GM18526 (cell line): Measurements from ENCODE around the gene RPL4.

Source experiments
- POLR2A ChIP-seq: IDR thresholded peaks from 3 replicates; pipeline ENCODE4 v1.6.1; 2011; ENCODE audit not compliant: insufficient read length; ENCODE audit errors: extremely low read depth

Gene RPL4

DNA sequence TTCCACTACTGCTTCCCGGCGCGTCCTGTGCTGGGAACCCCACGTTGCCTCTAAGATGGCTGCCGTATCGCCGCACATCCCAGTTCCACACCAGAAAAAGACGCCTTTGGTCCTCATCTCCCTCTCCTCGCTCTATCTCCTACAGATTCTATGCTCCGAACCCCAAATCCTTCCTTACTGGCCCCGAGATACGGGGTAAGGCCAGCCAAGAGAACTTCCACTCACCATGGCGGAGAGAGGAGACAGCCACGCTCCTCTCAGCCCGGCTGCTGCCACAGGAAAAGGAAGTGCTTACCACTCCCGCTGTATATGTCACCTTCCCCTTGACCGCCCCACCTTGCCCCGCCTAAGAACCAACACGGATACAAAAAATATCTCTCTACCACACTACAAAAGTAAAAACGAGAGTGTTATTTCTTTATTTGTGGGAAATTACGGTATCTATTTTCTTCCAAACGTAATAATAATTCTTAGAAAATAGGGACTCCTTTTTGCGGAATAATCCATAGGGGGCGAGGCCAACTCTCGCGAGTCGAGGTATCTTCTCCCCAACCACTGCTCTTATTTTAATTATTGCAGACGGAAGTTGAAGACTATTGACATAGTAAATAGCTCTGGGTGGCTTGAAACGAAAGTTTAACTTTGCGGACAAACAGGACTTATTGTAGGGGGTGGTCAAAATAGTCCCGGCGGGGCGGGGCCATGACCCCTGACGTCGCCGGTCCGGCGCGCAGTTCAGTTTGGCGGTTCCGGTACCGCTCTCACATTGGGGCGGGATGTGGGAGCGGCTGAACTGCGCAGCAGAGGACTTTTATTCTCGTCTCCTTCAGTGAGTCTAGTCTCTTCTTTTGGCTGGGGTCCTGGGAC lies at the start of gene RPL4, which contains the start of gene ZWILCH:
TSS of gene RPL4 (minus strand) at position 293 of the 867 bp plus-strand sequence. CDS start at position 228, 65 bp downstream.
TSS of gene ZWILCH (plus strand) at position 764 of the 867 bp plus-strand sequence. CDS start at position 777, 13 bp downstream.
- peak; percentile 94 for TF ChIP-seq POLR2A

DNA sequence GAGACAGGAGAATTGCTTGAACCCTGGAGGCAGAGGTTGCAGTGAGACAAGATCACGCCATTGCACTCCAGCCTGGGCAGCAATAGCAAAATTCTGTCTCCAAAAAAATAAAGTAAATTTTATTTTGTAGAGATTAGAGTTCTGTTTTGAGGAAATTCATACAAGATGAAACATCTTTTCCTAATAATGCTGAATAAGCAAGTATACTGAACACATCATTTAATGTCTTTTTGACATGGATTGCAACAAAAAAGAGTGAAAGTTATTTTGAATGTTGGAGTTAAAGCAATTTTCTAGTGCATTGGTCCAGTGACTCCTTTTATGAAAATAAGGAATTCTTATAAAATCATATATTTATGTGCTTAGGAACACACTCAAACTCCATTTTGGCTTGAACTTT lies 40.6 kb upstream of the RPL4 start:
- no peak for TF ChIP-seq POLR2A

DNA sequence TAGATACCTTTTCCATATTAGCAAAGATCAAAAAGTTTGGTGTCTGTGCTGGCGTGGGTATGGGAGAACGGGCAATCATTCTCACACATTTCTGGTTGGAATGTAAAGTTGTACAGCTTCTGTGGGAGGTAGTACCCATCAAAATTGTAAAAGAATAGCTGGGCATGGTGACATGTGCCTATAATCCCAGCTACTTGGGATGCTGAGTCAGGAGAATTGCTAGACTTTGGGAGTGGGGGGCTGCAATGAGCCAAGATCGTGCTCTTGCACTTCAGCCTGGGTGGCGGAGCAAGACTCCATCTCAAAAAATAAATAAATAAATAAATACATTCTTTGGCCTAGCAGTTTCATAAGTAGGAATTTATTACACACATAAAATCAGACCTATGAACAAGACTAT lies 38.2 kb upstream of the RPL4 start:
- no peak for TF ChIP-seq POLR2A

DNA sequence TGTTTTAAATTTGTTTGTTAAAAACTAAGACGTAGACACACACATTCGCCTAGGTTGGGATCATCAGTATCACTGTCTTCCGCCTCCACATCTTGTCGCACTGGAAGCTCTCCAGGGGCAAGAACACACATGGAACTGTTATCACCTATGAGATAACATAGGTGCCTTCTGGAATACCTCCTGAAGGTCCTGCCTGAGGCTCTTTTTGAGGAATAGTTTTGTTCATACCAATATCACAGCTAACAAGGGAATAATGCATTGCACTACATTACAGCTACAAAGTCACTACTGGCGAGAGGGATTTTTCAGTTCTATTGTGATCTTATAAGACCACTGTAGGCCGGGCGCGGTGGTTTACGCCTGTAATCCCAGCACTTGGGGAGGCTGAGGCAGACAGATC lies 30.4 kb upstream of the RPL4 start:
- no peak for TF ChIP-seq POLR2A

DNA sequence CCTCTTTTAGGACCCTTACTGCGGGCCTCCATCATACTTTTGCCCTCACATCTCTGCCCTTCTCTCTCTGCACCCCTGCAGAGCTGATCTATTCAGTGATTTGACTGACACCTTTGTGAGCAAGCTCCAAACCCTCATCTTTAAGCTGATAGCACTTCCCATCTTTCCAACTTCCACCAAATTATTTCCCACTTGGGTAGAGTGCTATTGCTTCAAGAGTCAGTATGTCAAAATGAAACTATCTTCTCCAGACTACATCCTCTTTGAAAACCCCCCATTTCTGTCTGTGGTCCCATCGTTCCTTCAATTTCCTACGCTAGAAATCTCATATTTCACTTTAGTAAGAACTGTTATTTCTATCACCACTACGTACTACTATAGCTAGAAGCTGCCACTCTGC lies 20.2 kb upstream of the RPL4 start:
- no peak for TF ChIP-seq POLR2A

DNA sequence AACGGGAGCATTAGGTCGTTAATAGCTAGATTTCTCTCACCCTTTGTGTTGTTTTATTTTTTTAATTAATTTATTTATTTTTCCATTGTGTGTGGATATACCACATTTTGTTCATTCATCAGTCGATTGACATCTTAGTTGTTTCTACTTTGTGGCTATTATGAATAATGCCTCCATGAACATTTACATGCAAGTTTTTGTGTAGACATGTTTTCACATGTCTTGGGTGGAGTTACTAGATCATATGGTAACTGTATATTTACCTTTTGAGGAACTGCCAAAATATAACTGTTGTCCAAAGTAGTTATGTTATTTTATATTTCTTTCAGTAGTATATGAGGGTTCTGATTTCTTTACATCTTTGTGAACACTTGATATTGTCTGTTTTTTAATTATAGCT lies 19.3 kb upstream of the RPL4 start:
- no peak for TF ChIP-seq POLR2A

DNA sequence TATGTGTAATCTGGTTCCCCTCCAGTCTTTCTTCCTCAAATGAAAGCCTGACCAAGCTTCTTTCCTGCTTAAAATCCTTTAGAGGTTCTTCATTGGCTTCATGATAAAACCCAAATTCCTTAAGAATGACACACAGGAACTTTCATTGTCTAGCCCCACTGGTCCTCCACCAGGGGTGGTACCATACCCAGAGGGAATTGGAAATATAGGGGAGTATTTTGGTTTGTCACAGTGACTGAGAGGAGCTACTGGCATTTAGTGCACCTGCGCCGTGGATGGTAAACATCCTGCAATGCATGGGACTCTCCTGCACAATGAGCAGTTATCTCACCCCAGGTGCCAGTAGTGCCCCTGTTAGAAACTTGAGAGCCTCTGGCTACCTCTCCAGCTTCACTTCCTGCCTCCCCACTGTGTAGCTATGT lies 11.3 kb upstream of the RPL4 start:
- no peak for TF ChIP-seq POLR2A

DNA sequence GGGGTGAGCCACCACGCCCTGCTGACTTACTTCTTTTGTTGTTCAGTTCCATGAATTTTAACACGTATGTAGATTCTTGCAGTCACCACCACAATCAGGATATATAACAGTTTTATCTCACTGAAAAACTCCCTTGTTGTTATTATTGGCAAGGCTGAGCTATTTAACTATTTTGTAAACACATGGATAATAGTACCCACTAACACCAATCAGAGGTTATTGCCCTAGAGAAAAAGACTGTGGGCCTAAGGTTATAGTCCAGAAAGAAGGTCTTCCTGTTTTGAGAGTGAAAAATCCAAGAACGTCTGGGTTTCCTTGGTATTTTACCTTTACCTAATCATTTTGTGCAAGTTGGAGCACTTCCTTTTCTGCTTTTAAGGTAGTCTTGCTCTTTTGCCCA lies 9.9 kb upstream of the RPL4 start:
- no peak for TF ChIP-seq POLR2A

DNA sequence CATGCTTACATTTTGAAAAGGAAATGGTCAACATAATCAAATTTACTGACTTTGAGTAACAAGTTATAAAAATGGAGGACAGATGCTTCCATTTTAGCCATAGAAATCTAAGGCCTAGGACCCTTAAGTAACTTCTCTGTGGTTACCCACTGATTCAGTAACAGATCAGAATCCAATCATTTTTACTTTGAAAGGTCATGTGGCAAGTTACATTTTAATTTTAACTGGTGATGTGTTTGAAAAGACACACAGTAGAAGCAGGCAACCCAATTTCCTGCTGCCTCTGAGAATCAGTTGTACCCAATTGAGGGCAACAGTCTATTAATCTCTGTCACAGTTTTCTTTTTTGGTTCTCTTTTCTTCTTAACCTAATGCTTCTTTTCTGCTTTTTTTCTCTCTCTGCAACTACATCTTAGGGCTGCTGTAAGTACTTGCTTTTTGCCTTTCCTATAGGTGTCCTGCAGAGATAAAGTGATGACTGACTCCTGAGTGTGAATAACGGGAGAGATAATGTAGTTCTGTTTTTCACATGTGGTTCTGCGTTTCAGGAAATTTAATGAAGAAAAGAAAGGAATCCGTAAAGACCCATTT lies 3.7 kb upstream of the RPL4 start:
- TF ChIP-seq POLR2A = no peak

DNA sequence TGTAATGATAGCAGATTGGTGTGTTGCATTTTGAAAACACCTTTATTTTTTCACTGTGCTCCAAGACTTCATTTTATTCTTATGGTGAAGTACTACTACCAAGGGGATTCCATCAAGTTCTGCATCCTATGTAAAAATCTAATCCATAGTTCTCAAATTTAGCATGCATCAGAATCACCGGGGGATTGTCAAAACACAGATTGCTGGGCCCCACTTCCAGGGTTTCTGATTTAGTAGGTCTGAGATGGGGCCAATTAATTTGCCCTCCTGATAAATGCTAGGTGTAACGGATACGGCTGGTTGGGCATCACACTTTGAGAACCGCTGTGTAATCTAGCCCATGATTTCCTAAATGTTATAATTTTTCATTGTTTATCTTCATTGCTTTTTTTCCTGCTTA lies 1.2 kb upstream of the RPL4 start:
- no peak for TF ChIP-seq POLR2A

DNA sequence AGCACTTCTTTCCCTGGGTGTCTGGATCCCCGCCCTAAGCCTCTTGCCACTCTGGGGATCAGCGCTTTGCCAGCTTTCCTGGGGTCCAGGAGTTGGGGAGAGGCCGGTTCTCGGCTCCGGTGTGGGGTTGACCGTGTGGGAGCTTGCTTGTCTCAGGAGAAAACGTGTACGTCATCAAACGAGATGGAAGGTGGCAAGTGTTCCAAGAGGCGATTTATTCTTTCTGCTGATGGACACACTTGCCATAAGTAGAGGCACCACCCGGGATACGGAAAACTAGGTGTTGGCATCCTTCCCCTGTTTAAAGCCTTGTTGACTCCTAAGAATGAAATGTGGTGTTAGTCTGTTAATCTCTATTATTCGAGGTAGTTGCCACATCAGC lies 766 bp upstream of the RPL4 start:
- TF ChIP-seq POLR2A = no peak

DNA sequence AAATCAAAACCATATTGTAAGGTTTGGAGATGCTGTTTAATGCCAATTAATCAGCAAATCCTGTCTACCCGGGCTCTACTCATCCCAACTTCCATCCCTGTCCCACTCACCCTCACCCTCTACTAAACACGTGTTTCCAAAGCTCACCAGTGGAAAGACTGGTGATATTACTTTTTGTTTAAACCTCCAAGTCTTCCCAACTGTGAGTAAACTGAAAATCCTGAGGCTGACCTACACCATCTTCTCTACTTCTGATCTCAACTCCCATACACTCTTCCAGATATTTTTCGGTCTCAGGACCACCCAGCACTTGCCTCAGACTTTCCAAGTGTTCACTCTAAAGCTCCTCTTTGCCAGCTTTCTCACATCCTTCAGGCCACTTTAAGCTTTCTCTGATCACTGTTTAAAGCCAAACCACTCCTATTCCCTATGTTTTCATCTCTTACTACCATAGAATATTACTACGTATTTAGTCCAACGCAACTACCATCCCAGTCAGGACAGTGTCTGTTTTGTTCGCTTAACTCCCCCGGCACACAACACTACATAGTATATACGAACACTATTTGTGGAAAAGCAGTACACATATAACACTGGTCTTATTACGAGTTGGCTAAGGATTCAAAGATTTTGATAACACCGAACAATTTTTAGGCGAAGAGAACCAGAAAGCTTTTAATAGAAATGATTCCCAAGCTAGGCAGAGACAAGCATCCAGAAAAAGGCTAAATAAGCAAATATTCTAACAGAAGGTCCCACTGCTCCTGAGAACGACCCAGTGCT lies 684 bp downstream of the RPL4 start:
- TF ChIP-seq POLR2A = no peak

DNA sequence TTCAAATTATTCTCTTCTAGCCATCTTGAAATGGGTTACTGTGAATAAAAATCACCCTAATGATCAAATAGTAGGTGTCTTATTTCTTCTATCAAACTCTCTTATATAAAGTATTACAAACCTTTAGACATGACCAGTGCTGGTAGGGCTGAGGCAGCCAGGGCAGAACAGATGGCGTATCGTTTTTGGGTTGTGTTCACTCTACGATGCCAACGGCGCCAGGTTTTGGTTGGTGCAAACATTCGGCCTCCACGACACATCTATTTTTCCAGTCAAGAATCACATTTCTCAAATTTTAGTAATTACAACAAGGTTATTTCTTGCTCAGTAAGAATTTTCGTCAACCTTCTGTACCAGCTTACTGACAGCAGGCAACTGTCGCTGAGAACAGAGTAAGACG lies 2.2 kb downstream of the RPL4 start:
- no peak for TF ChIP-seq POLR2A

DNA sequence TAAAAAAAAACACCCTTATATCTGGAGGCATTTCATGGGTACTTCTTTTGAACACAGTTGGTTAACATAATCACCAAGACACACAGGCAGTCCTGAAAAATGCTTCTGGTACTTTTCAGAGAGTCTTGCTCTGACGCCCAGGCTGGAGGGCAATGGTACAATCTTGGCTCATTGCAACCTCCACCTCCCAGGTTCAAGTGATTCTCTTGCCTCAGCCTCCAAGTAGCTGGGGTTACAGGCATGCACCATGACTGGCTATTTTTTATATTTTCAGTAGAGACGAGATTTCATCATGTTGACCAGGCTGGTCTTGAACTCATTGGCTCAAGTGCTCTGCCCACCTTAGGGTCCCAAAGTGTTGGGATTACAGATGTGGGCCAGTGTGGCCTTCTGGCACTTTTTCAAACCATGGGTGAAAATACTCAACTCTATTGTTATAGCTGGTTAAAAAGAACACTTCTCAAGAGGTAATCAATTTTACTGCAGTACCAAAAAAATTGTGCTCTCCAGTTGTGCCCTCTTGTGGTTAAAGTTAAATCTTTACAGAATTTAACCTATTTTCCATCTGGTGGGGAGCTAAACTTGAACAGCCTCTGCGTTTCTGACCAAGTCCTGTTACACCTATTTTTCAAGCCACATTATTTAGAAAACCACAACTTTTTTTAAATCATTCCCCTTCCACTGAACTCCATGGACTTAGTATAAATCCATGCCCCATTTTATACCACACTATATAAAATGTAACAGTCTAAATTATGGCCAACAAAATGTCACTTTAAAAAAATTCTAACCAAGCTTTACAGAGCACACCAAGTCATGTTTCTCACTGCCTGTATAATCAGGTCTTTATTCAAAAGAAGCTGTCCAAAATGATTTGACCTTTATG lies 5.9 kb downstream of the RPL4 start:
- TF ChIP-seq POLR2A = no peak

DNA sequence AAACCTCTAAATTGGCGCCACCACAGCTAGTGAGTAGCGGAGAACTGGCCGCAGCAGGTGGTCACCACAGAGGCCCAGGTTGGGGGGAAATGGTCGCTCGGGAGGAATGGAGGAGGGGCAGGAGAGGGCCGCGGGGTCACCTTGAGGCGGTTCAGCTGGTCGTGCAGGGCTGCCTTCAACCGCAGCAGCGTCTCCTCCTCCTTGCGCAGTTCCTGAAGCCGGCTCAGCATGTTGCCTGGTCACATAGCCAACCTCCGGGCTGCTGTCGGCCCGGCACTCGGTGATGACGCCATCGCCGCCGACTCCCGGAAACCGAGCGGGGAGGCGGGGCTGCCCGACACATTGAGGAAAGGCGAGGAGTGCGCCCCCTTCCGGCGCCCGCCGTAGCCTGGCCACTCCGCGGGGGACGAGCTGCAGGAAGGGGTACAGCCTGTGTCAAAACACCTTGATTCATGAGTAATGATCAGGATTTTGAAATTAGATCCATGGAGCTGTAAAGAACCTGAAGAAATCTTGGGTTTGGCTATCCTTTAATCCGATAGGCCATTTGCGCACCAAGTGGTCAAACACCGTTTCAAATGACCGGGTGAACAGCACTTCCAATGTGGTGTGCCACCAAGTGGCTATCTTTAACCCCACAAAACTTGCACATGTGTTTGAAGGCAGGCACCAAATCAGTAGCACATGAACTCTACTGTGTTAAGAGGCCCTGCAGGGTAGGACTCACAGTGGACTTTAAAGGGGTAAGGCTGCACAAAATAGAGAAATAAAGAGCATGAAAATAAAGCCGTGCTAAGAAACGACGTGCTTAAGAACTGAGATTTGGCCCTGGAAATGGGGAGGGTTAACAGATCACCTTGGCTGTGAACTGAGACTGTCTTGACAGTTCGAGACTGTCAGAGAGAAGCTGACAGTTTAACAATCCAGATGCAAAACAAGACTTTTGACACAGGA lies 6.9 kb downstream of the RPL4 start, which contains the start of gene SNAPC5:
TSS of gene SNAPC5 (minus strand) at position 261 of the 954 bp plus-strand sequence. CDS start at position 230, 31 bp downstream.
- TF ChIP-seq POLR2A = peak; percentile 75
